GM10847 (cell line): Measurements from ENCODE around the gene KRTAP24-1.

ENCODE experiments used
- POLR2A ChIP-seq: IDR thresholded peaks from 2 replicates; pipeline ENCODE4 v1.6.1; 2011; ENCODE audit not compliant: insufficient read length; ENCODE audit errors: extremely low read depth

KRTAP24-1 gene

GRCh38 chr21:30249936-30250335, 32.8 kb downstream of the KRTAP24-1 start:
- no peak for TF ChIP-seq POLR2A

- TF ChIP-seq POLR2A: no peak
Measured at GRCh38 chr21:30248844-30249243, 33.9 kb downstream of the KRTAP24-1 start.

GRCh38 chr21:30245061-30245460, 37.7 kb downstream of the KRTAP24-1 start:
- TF ChIP-seq POLR2A: no peak

GRCh38 chr21:30243691-30244090, 39.1 kb downstream of the KRTAP24-1 start:
- TF ChIP-seq POLR2A: no peak

- no peak for TF ChIP-seq POLR2A
Measured at GRCh38 chr21:30240661-30241060, 42.1 kb downstream of the KRTAP24-1 start.

GRCh38 chr21:30238168-30238567, 44.6 kb downstream of the KRTAP24-1 start:
- TF ChIP-seq POLR2A: no peak

- TF ChIP-seq POLR2A: no peak
Measured at GRCh38 chr21:30234643-30235042, 48.1 kb downstream of the KRTAP24-1 start.

- no peak for TF ChIP-seq POLR2A
Measured at GRCh38 chr21:30234050-30234449, 48.7 kb downstream of the KRTAP24-1 start.

- no peak for TF ChIP-seq POLR2A
Measured at GRCh38 chr21:30233228-30234020, 49.3 kb downstream of the KRTAP24-1 start.

GRCh38 chr21:30232011-30232410, 50.7 kb downstream of the KRTAP24-1 start:
- TF ChIP-seq POLR2A: no peak
